Astrocyte (in vitro differentiated cells and primary cell): ENCODE results near the gene ATXN1. TPM values are rescaled to one million over a fixed set of nuclear protein-coding genes. Genes with fewer than 3 reads are reported as not detected.

ENCODE experiments used
- DNase-seq: peaks from one replicate; pipeline ENCODE4 v3.0.0-alpha.2; 2010; ENCODE audit warnings: low read depth
- FAIRE-seq: peaks from 2 replicates; lab custom pipeline; 2011; peaks lifted over from hg19 to GRCh38; lab: Jason Lieb, UNC
- H2AFZ ChIP-seq: 2 replicates; pipeline ENCODE4 v1.6.0; 2012; ENCODE audit warnings: low read depth, low read length, inconsistent platforms
- H3K27ac ChIP-seq: 2 replicates; pipeline ENCODE4 v1.5.1; 2011; ENCODE audit warnings: low read depth, low read length, inconsistent platforms
- H3K27me3 ChIP-seq: 2 replicates; pipeline ENCODE4 v1.6.0; 2011; ENCODE audit warnings: low read length, inconsistent platforms; ENCODE audit not compliant: insufficient read depth
- H3K36me3 ChIP-seq: 2 replicates; pipeline ENCODE4 v1.5.1; 2011; ENCODE audit warnings: low read length, inconsistent platforms; ENCODE audit not compliant: insufficient read depth
- H3K4me1 ChIP-seq: 2 replicates; pipeline ENCODE4 v1.5.1; 2011; ENCODE audit warnings: low read length, inconsistent platforms; ENCODE audit not compliant: insufficient read depth
- H3K4me2 ChIP-seq: 2 replicates; pipeline ENCODE4 v1.6.0; 2012; ENCODE audit warnings: low read length, inconsistent platforms
- H3K4me3 ChIP-seq: 2 replicates; pipeline ENCODE4 v1.5.1; 2011; ENCODE audit warnings: low read depth, mild to moderate bottlenecking, low read length, inconsistent platforms; ENCODE audit not compliant: insufficient read depth
- H3K79me2 ChIP-seq: 2 replicates; pipeline ENCODE4 v1.6.0; 2012; ENCODE audit warnings: mild to moderate bottlenecking, low read length, inconsistent platforms; ENCODE audit not compliant: insufficient read depth
- H3K9ac ChIP-seq: 2 replicates; pipeline ENCODE4 v1.6.0; 2012; ENCODE audit warnings: mild to moderate bottlenecking, low read length, inconsistent platforms
- H3K9me3 ChIP-seq: 2 replicates; pipeline ENCODE4 v1.5.1; 2012; ENCODE audit warnings: low read depth, mild to moderate bottlenecking, low read length, inconsistent platforms; ENCODE audit not compliant: insufficient read depth
- H4K20me1 ChIP-seq: 2 replicates; pipeline ENCODE4 v1.6.0; 2012; ENCODE audit warnings: low read length, inconsistent platforms; ENCODE audit not compliant: insufficient read depth
- H3K27ac Mint-ChIP-seq: one replicate; pipeline ENCODE4 v1.8.0; 2021; ENCODE audit warnings: mild to moderate bottlenecking, mixed read lengths; ENCODE audit not compliant: unreplicated experiment
- H3K27me3 Mint-ChIP-seq: one replicate; pipeline ENCODE4 v1.8.0; 2021; ENCODE audit warnings: low read depth, mixed read lengths; ENCODE audit not compliant: unreplicated experiment
- H3K36me3 Mint-ChIP-seq: one replicate; pipeline ENCODE4 v1.8.0; 2021; ENCODE audit warnings: low read depth, mixed read lengths; ENCODE audit not compliant: unreplicated experiment
- H3K4me1 Mint-ChIP-seq: one replicate; pipeline ENCODE4 v1.8.0; 2021; ENCODE audit warnings: low read depth, mixed read lengths; ENCODE audit not compliant: unreplicated experiment
- H3K4me3 Mint-ChIP-seq: one replicate; pipeline ENCODE4 v1.8.0; 2021; ENCODE audit warnings: mild to moderate bottlenecking, moderate library complexity, mixed read lengths; ENCODE audit not compliant: unreplicated experiment
- H3K9me3 Mint-ChIP-seq: one replicate; pipeline ENCODE4 v1.8.0; 2021; ENCODE audit warnings: mild to moderate bottlenecking, mixed read lengths; ENCODE audit not compliant: unreplicated experiment
- EZH2 ChIP-seq: IDR thresholded peaks from 2 replicates; pipeline ENCODE4 v1.6.1; 2012; ENCODE audit warnings: mild to moderate bottlenecking, low read length, inconsistent platforms; ENCODE audit not compliant: insufficient read depth
- total RNA-seq: library from RNA; stranded (reverse); gene quantifications from 2 replicates; pipeline ENCODE4 v1.2.1, GENCODE V29; 2021
- TF ChIP-seq, protein P1 (sequence below): IDR thresholded peaks from 2 replicates; pipeline ENCODE4 v1.5.1; 2011; ENCODE audit warnings: low read depth, mild to moderate bottlenecking, inconsistent platforms, low read length, moderate library complexity; ENCODE audit not compliant: insufficient read depth

ATXN1 gene
- total RNA-seq, 1 donor from 2014 or later: 70.9 TPM

DNA sequence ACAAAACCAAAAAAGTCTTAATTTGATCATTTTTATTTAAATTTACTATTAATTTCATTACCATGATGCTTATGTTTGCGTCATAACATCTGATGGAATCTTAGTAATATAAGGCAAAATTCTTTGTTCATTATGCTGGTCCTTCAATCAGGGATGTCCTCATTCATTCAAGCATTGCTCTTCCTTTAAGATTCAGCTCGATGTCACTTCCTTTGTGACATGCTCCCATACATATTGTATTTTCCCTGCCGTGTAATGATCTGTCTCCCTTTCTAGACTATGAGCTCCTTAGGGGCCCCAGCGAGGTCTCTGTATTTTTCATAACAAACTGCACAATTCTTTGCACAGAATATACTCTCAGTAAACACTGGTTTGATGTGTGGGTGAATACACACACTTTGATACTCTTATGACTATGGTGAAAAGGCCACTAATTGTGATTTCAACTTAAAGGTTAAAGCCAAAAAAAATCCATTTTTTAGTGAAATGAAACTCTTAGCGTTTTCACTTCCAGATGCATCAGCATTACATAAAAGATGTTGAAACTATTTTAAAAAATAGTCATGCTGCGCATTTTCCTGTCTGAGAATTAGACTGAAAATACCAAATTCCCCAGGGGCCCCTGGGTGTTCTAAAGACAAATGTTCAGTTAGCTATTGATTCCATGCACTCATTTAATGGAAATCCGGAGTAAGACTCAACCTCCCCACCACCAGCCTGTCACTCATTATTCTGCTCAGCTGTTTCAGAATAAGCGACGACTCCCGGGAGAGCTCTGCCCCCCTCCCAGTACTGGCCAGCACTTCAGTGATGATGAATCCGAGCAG, 169.7 kb downstream of the ATXN1 start:
- Histone ChIP-seq H3K9me3 (peaks cover 2% of the 10 kb centered on the region), H3K4me1 (peaks cover 4% of the 10 kb centered on the region), H3K79me2 (no peaks in the 10 kb centered on the region), H2AFZ (no peak overlapping the region), H3K9ac (no peak overlapping the region), H3K36me3 (no peaks in the 10 kb centered on the region), H3K4me3 (no peak overlapping the region), H3K27me3 (no peaks in the 10 kb centered on the region), H3K27ac (no peak overlapping the region), H3K4me2 (no peak overlapping the region), H4K20me1 (peaks cover 8% of the 10 kb centered on the region)
- TF ChIP-seq, protein P1, sequence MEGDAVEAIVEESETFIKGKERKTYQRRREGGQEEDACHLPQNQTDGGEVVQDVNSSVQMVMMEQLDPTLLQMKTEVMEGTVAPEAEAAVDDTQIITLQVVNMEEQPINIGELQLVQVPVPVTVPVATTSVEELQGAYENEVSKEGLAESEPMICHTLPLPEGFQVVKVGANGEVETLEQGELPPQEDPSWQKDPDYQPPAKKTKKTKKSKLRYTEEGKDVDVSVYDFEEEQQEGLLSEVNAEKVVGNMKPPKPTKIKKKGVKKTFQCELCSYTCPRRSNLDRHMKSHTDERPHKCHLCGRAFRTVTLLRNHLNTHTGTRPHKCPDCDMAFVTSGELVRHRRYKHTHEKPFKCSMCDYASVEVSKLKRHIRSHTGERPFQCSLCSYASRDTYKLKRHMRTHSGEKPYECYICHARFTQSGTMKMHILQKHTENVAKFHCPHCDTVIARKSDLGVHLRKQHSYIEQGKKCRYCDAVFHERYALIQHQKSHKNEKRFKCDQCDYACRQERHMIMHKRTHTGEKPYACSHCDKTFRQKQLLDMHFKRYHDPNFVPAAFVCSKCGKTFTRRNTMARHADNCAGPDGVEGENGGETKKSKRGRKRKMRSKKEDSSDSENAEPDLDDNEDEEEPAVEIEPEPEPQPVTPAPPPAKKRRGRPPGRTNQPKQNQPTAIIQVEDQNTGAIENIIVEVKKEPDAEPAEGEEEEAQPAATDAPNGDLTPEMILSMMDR: no peak
- TF ChIP-seq EZH2: no peak
- FAIRE-seq: no peak
- Mint-ChIP-seq H3K9me3 (no peaks in the 10 kb centered on the region), H3K27ac (no peak overlapping the region), H3K4me1 (peaks cover 17% of the 10 kb centered on the region), H3K36me3 (peaks cover 10% of the 10 kb centered on the region), H3K27me3 (no peaks in the 10 kb centered on the region), H3K4me3 (no peak overlapping the region)
- DNase-seq: no peak

DNA sequence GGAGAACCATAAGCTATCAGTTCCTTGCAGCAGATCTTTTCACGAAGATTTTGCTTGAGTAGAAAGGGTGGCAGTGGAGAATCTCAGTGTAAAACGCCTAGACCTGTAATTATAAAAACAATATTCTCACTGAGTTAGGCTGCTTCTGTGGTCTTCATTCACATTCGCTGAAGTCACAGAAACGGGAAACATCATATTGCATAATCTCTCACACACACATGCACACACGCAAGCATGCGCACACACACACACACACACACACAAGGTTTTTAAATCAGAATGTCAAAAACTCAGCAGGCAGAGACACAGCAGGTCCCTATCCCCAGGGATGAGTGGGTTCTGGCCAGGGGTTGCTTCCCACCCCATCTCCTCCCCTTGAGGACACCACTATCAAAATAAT, 175.5 kb downstream of the ATXN1 start:
- Mint-ChIP-seq H3K9me3 (no peaks in the 10 kb centered on the region), H3K4me1 (peaks cover 22% of the 10 kb centered on the region), H3K36me3 (peaks cover 7% of the 10 kb centered on the region), H3K27ac (no peak overlapping the region), H3K4me3 (no peak overlapping the region), H3K27me3 (no peaks in the 10 kb centered on the region)
- Histone ChIP-seq H3K27me3 (no peaks in the 10 kb centered on the region), H3K36me3 (peaks cover 20% of the 10 kb centered on the region), H2AFZ (no peak overlapping the region), H3K4me3 (no peak overlapping the region), H3K27ac (no peak overlapping the region), H3K9me3 (no peaks in the 10 kb centered on the region), H3K4me1 (peaks cover 4% of the 10 kb centered on the region), H4K20me1 (no peaks in the 10 kb centered on the region), H3K4me2 (no peak overlapping the region), H3K9ac (no peak overlapping the region), H3K79me2 (no peaks in the 10 kb centered on the region)
- no peak for DNase-seq
- FAIRE-seq: no peak
- no peak for TF ChIP-seq EZH2
- TF ChIP-seq, protein P1: no peak

DNA sequence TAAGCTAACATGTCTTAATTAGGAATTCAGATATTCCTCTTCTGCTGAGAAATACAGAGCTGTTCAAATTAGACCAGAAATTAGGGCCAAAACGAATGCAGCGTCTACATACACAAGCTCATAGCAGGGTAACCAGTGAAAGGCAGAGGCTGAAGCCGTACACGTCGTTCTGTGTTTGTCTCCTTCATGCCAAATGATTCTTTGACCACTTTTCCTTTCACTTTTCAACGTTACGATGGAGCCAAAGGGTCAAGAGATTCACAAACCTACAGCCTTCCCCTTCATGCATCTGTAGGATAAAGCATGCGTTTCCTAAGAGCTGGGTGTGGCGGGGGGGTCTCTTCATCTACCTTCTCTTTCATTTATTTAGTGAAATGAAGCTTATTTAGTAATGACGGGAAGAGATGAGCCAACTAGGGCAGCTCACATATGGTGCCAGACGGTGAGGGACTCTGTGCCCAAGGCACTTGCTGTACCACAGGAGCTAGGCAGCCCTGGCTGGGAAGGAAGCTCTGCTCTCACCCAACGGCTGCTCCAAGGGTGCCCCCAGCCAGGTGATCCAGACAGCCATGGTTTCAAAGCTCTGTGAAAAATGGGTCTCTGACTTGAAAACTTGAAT, 178.0 kb downstream of the ATXN1 start:
- Mint-ChIP-seq H3K27ac (no peak overlapping the region), H3K27me3 (no peaks in the 10 kb centered on the region), H3K4me1 (peaks cover 18% of the 10 kb centered on the region), H3K9me3 (no peaks in the 10 kb centered on the region), H3K36me3 (peaks cover 15% of the 10 kb centered on the region), H3K4me3 (no peak overlapping the region)
- no peak overlapping the region for H3K4me3 ChIP-seq
- H3K27me3 ChIP-seq: no peaks in the 10 kb centered on the region
- peaks cover 22% of the 10 kb centered on the region for H3K36me3 ChIP-seq
- H3K4me2 ChIP-seq: no peak overlapping the region
- no peaks in the 10 kb centered on the region for H4K20me1 ChIP-seq
- H3K9me3 ChIP-seq: no peaks in the 10 kb centered on the region
- FAIRE-seq (no peak), DNase-seq (no peak)
- H3K9ac ChIP-seq: no peak overlapping the region
- H3K27ac ChIP-seq: no peak overlapping the region
- H3K79me2 ChIP-seq: no peaks in the 10 kb centered on the region
- peaks cover 4% of the 10 kb centered on the region for H3K4me1 ChIP-seq
- no peak for TF ChIP-seq EZH2
- TF ChIP-seq, protein P1: no peak
- no peak overlapping the region for H2AFZ ChIP-seq
